NOMO-1 treated with dmso at 0.1 percent for 144 hours (cell line): ENCODE measurements around the gene AKR7A2.
A peak's percentile ranks its signal among the peaks of the same experiment; 100 is the strongest.
"Not testable (repeated sequence)": the region's sequence is repeated elsewhere in the genome, so short reads cannot be mapped to it uniquely, and the experiment has no call there.

Experiments used
- DNase-seq: peaks from one replicate; lab custom pipeline; 2025; ENCODE audit not compliant: unreplicated experiment; lab: John Stamatoyannopoulos, UW

AKR7A2 gene

GRCh38 chr1:19307794-19308508 is 4.0 kb downstream of the AKR7A2 start:
- no peak for DNase-seq

- no peak for DNase-seq
Measured at GRCh38 chr1:19306941-19307340, 5.0 kb downstream of the AKR7A2 start.

GRCh38 chr1:19305880-19306279 is 6.1 kb downstream of the AKR7A2 start:
- DNase-seq, result no peak

- DNase-seq, result not testable (repeated sequence)
Measured at GRCh38 chr1:19304081-19304480, 7.9 kb downstream of the AKR7A2 start.

GRCh38 chr1:19300211-19300610 is 11.7 kb downstream of the AKR7A2 start:
- no peak for DNase-seq

GRCh38 chr1:19294638-19295037 is 17.3 kb downstream of the AKR7A2 start:
- DNase-seq, result no peak

- no peak for DNase-seq
Measured at GRCh38 chr1:19289244-19289643, 22.7 kb downstream of the AKR7A2 start.

GRCh38 chr1:19288324-19289241 is 23.4 kb downstream of the AKR7A2 start, which contains the start of gene AKR7A3:
AKR7A3 (minus strand) TSS chr1:19288770; CDS start chr1:19288709, 61 bp downstream.
- peak; percentile 47 for DNase-seq

GRCh38 chr1:19287436-19288185 is 24.3 kb downstream of the AKR7A2 start:
- DNase-seq, result no peak

GRCh38 chr1:19285807-19286206 is 26.1 kb downstream of the AKR7A2 start:
- not testable (repeated sequence) for DNase-seq

GRCh38 chr1:19285366-19285765 is 26.6 kb downstream of the AKR7A2 start:
- not testable (repeated sequence) for DNase-seq

- no peak for DNase-seq
Measured at GRCh38 chr1:19284881-19285280, 27.1 kb downstream of the AKR7A2 start.

- DNase-seq, result no peak
Measured at GRCh38 chr1:19283891-19284290, 28.1 kb downstream of the AKR7A2 start.

- DNase-seq, result no peak
Measured at GRCh38 chr1:19274636-19275035, 37.3 kb downstream of the AKR7A2 start.

- DNase-seq, result not testable (repeated sequence)
Measured at GRCh38 chr1:19273844-19274531, 38.0 kb downstream of the AKR7A2 start.

- no peak for DNase-seq
Measured at GRCh38 chr1:19273106-19273843, 38.7 kb downstream of the AKR7A2 start.

GRCh38 chr1:19272064-19272463 is 39.9 kb downstream of the AKR7A2 start:
- DNase-seq, result no peak

- DNase-seq, result not testable (repeated sequence)
Measured at GRCh38 chr1:19270343-19270730, 41.6 kb downstream of the AKR7A2 start.

- not testable (repeated sequence) for DNase-seq
Measured at GRCh38 chr1:19269427-19270342, 42.3 kb downstream of the AKR7A2 start.
